Smooth muscle cell (in vitro differentiated cells): ENCODE measurements around the gene TECPR1. TPM values are rescaled to one million over a fixed set of nuclear protein-coding genes. Genes with fewer than 3 reads are reported as not detected.

Experiments
- DNase-seq: peaks from one replicate; lab custom pipeline; 2025; ENCODE audit not compliant: unreplicated experiment; lab: John Stamatoyannopoulos, UW
- H2AFZ ChIP-seq: fragments of 200-600 bp; sonication (generic); 2 replicates; pipeline ENCODE4 v1.6.0; 2016; ENCODE audit warnings: antibody characterized with exemption, low read depth, mild to moderate bottlenecking
- H3F3A ChIP-seq: fragments of 200-600 bp; sonication (generic); 2 replicates; pipeline ENCODE4 v1.6.0; 2017; ENCODE audit warnings: antibody characterized with exemption, low read depth
- H3K27ac ChIP-seq: fragments of 200-600 bp; sonication (generic); 2 replicates; pipeline ENCODE4 v1.5.1; 2016; ENCODE audit warnings: low read depth, mild to moderate bottlenecking
- H3K27me3 ChIP-seq: fragments of 200-600 bp; sonication (generic); 2 replicates; pipeline ENCODE4 v1.6.1; 2016; ENCODE audit warnings: low read depth, mild to moderate bottlenecking
- H3K36me3 ChIP-seq: fragments of 200-600 bp; sonication (generic); 2 replicates; pipeline ENCODE4 v1.5.1; 2016; ENCODE audit warnings: low read depth
- H3K4me1 ChIP-seq: fragments of 200-600 bp; sonication (generic); 2 replicates; pipeline ENCODE4 v1.5.1; 2016; ENCODE audit warnings: low read depth
- H3K4me2 ChIP-seq: fragments of 200-600 bp; sonication (generic); 2 replicates; pipeline ENCODE4 v1.6.0; 2016; ENCODE audit warnings: mild to moderate bottlenecking
- H3K4me3 ChIP-seq: fragments of 200-600 bp; sonication (generic); 2 replicates; pipeline ENCODE4 v1.5.1; 2016; ENCODE audit warnings: mild to moderate bottlenecking
- H3K79me2 ChIP-seq: fragments of 200-600 bp; sonication (generic); 2 replicates; pipeline ENCODE4 v1.6.0; 2016; ENCODE audit warnings: low read depth, mild to moderate bottlenecking
- H3K9ac ChIP-seq: fragments of 200-600 bp; sonication (generic); 2 replicates; pipeline ENCODE4 v1.6.0; 2016; ENCODE audit warnings: low read depth
- H3K9me3 ChIP-seq: fragments of 200-600 bp; sonication (generic); replicated peaks from 2 replicates; pipeline ENCODE4 v1.5.1; 2016; ENCODE audit warnings: low read depth
- H4K20me1 ChIP-seq: fragments of 200-600 bp; sonication (generic); 2 replicates; pipeline ENCODE4 v1.6.0; 2016; ENCODE audit warnings: low read depth
- WGBS: methylation state at CpG from one replicate; pipeline ENCODE4 v1.1.7; 2016; ENCODE audit warnings: low lambda C conversion rate; 5-methylcytosine and 5-hydroxymethylcytosine counted together
- polyA plus RNA-seq: library from polyadenylated mRNA; unstranded; fragments of >200 nt; fragmentation: Nextera tagmentation; extraction: Ambion mirVana; gene quantifications from 2 replicates; pipeline ENCODE4 v1.2.1, GENCODE V29; 2016
- total RNA-seq: library from RNA; depleted of rRNA; stranded (reverse); fragments of >200 nt; gene quantifications from 2 replicates; pipeline ENCODE4 v1.2.3, GENCODE V29; 2014
- TF ChIP-seq, protein P1 (sequence below): fragments of 200-600 bp; sonication (generic); IDR thresholded peaks from 2 replicates; pipeline ENCODE4 v1.5.1; 2017; ENCODE audit warnings: borderline replicate concordance, mild to moderate bottlenecking, antibody characterized with exemption; ENCODE audit not compliant: insufficient read depth, poor library complexity, severe bottlenecking

The TECPR1 gene
- total and polyA plus RNA-seq, 2 experiments from 2014 or later = 8.9 to 33.1 TPM

- peaks cover 6% of the 10 kb centered on the region for H4K20me1 ChIP-seq
- H3K4me1 ChIP-seq = no peaks in the 10 kb centered on the region
- H3K4me2 ChIP-seq = no peak overlapping the region
- H3K36me3 ChIP-seq = no peaks in the 10 kb centered on the region
- no peak overlapping the region for H3K27ac ChIP-seq
- H3K79me2 ChIP-seq = no peaks in the 10 kb centered on the region
- TF ChIP-seq, protein P1, sequence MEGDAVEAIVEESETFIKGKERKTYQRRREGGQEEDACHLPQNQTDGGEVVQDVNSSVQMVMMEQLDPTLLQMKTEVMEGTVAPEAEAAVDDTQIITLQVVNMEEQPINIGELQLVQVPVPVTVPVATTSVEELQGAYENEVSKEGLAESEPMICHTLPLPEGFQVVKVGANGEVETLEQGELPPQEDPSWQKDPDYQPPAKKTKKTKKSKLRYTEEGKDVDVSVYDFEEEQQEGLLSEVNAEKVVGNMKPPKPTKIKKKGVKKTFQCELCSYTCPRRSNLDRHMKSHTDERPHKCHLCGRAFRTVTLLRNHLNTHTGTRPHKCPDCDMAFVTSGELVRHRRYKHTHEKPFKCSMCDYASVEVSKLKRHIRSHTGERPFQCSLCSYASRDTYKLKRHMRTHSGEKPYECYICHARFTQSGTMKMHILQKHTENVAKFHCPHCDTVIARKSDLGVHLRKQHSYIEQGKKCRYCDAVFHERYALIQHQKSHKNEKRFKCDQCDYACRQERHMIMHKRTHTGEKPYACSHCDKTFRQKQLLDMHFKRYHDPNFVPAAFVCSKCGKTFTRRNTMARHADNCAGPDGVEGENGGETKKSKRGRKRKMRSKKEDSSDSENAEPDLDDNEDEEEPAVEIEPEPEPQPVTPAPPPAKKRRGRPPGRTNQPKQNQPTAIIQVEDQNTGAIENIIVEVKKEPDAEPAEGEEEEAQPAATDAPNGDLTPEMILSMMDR = no peak
- no peak overlapping the region for H3K4me3 ChIP-seq
- H2AFZ ChIP-seq = no peak overlapping the region
- H3K27me3 ChIP-seq = no peaks in the 10 kb centered on the region
- no peaks in the 10 kb centered on the region for H3F3A ChIP-seq
- 86% methylated on average over 5 of the region's 5 CpGs for WGBS
- H3K9me3 ChIP-seq = no peaks in the 10 kb centered on the region
- no peak overlapping the region for H3K9ac ChIP-seq
- no peak for DNase-seq
These were observed 52.9 kb downstream of the TECPR1 start for GRCh38 chr7:98199131-98199530.

DNA sequence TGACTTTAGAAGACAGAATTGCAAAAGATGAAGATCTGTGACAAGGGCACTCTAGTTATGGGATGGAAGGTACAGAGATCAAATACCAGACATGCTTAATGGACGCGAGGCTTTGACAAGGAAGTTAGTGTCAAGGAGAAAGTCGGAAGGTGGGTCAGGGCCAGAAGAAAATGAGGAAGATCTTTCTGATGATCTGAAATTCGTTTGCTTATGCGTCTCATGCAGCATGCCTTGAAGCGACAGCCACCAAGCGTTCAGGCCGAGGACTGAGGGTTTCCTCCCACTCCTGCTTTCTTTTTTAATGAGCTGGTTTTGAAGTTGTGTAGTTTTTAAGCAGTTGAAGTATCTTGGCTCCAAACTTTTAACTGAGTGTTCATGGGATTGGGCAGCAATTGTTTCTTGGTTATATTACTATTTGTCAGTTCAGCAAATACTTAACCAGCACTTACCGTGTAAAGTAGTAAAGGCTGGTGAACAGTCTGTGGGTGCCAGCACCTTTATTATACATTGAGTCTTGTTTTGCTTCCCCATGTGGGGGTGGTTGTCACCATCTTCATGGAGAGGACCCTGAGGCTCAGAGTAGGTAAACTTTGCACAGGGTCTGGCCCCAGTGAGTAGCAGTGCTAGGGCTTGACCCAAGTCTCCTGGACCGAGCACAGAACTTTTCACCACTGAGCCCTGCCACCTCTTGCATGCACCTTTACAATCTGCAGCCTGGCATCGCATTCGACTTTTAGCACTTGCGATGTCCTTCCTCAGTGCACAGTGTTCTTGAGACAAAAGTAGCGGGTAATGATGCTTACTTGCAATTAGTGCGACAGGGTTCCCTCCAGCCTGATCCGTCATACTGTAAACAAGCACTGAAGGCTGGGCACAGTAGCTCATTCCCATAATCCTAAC lies 55.1 kb downstream of the TECPR1 start:
- Histone ChIP-seq H4K20me1 (peaks cover 3% of the 10 kb centered on the region), H3K27ac (no peak overlapping the region), H3K36me3 (no peaks in the 10 kb centered on the region), H3K79me2 (no peaks in the 10 kb centered on the region), H3K9ac (no peak overlapping the region), H3K4me1 (no peaks in the 10 kb centered on the region), H3K4me2 (no peak overlapping the region), H2AFZ (no peak overlapping the region), H3K9me3 (no peaks in the 10 kb centered on the region), H3K4me3 (no peak overlapping the region), H3K27me3 (no peaks in the 10 kb centered on the region), H3F3A (no peaks in the 10 kb centered on the region)
- no peak for DNase-seq
- 93% methylated on average over 16 of the region's 16 CpGs for WGBS
- TF ChIP-seq, protein P1 = no peak

DNA sequence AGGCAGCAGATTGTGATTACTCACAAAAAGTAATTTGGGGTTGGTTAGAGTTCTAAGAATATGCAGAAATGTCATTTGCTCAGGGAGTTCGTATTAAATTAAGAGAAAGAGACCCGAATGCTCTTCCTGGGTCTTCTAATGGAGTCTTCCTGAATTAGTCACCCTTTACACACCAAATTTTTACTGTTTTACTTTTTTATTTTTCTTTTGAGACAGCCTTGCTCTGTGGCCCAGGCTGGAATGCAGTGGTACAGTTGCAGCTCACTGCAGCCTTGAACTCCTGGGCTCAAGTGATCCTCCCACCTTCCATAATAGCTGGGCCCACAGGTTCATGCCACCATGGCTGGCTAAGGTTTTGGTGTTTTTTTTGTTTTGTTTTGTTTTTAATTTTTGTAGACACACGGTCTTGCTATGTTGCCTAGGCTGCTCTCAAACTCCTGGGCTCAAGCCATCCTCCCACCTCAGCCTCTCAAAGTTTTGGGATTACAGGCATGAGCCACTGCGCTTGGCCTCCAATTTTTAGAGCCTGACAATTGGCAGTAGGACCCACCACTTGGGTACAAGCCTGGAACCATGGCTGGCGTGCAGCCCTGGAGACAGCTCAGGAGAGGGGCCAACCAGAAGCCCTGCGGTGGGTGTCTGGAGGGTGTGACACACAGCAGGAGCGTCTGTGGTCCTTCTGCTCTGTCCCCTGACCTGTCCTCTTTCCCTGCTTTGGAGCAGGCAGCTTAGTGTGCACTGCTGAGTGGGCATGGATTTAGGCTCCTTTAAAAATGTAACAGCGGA lies 57.2 kb downstream of the TECPR1 start:
- no peak overlapping the region for H3K4me3 ChIP-seq
- TF ChIP-seq, protein P1 = no peak
- no peaks in the 10 kb centered on the region for H3K79me2 ChIP-seq
- no peak overlapping the region for H3K27ac ChIP-seq
- no peak for DNase-seq
- no peaks in the 10 kb centered on the region for H3K9me3 ChIP-seq
- H3K27me3 ChIP-seq = no peaks in the 10 kb centered on the region
- H3K9ac ChIP-seq = no peak overlapping the region
- no peaks in the 10 kb centered on the region for H3K36me3 ChIP-seq
- H3K4me2 ChIP-seq = no peak overlapping the region
- H2AFZ ChIP-seq = no peak overlapping the region
- no peaks in the 10 kb centered on the region for H4K20me1 ChIP-seq
- no peaks in the 10 kb centered on the region for H3K4me1 ChIP-seq
- no peaks in the 10 kb centered on the region for H3F3A ChIP-seq
- 96% methylated on average over 8 of the region's 8 CpGs for WGBS
